OCI-LY3 (cell line): ENCODE measurements around the gene ARFGAP2.
"Not testable (repeated sequence)": the region's sequence is repeated elsewhere in the genome, so short reads cannot be mapped to it uniquely, and the experiment has no call there.

Experiments used
- H2AFZ ChIP-seq: fragments of 200-600, 300-600 bp; shearing (Covaris generic); 2 replicates; pipeline ENCODE4 v1.6.0; 2014; ENCODE audit warnings: antibody characterized with exemption, low read depth, low read length
- H3K27ac ChIP-seq: fragments of 200-600, 300-600 bp; sonication (generic); 2 replicates; pipeline ENCODE4 v1.5.1; 2014; ENCODE audit warnings: mild to moderate bottlenecking, low read length, moderate library complexity, mixed read lengths
- H3K27me3 ChIP-seq: fragments of 200-600, 300-600 bp; sonication (generic); 2 replicates; pipeline ENCODE4 v1.6.1; 2014; ENCODE audit warnings: low read depth, low read length, mixed read lengths
- H3K36me3 ChIP-seq: fragments of 200-600, 300-600 bp; sonication (generic); replicated peaks from 2 replicates; pipeline ENCODE3; 2014; ENCODE audit warnings: low read depth, low read length, mixed read lengths
- H3K4me1 ChIP-seq: fragments of 300-600, 200-600 bp; sonication (generic); 2 replicates; pipeline ENCODE4 v1.6.1; 2014; ENCODE audit warnings: low read length, mixed read lengths
- H3K4me2 ChIP-seq: fragments of 200-600, 300-600 bp; sonication (generic); 2 replicates; pipeline ENCODE4 v1.6.1; 2014; ENCODE audit warnings: low read length, mixed read lengths
- H3K4me3 ChIP-seq: fragments of 300-600, 200-600 bp; sonication (generic); 2 replicates; pipeline ENCODE4 v1.5.1; 2014; ENCODE audit warnings: antibody characterized with exemption, mild to moderate bottlenecking, low read length, moderate library complexity
- H3K79me2 ChIP-seq: fragments of 300-600, 200-600 bp; shearing (Covaris generic); 2 replicates; pipeline ENCODE4 v1.6.1; 2014; ENCODE audit warnings: mild to moderate bottlenecking, low read length, mixed read lengths
- H3K9ac ChIP-seq: fragments of 300-600, 200-600 bp; shearing (Covaris generic); 2 replicates; pipeline ENCODE4 v1.6.0; 2014; ENCODE audit warnings: mild to moderate bottlenecking, low read length, moderate library complexity
- H3K9me3 ChIP-seq: fragments of 200-600, 300-600 bp; shearing (Covaris generic); 2 replicates; pipeline ENCODE4 v1.6.1; 2014; ENCODE audit warnings: low read length, mixed read lengths; ENCODE audit not compliant: insufficient read depth
- H4K20me1 ChIP-seq: fragments of 200-600, 300-600 bp; sonication (generic); 2 replicates; pipeline ENCODE4 v1.6.1; 2016; ENCODE audit warnings: low read length, mixed read lengths; ENCODE audit not compliant: insufficient read depth
- CTCF ChIP-seq: fragments of 200-600, 300-600 bp; sonication (generic); IDR thresholded peaks from 2 replicates; pipeline ENCODE4 v1.5.1; 2014; ENCODE audit warnings: antibody characterized with exemption, low read length, low read depth
- EZH2phosphoT487 ChIP-seq: fragments of 200-600 bp; shearing (Covaris generic); IDR thresholded peaks from 2 replicates; pipeline ENCODE4 v1.6.1; 2018; ENCODE audit warnings: antibody characterized with exemption, mixed run types, low read depth

The ARFGAP2 gene

GRCh38 chr11:47212938-47213337, 36.3 kb upstream of the ARFGAP2 start:
- Histone ChIP-seq H3K27ac (no peak overlapping the region), H3K9me3 (no peaks in the 10 kb centered on the region), H3K4me1 (peaks cover 11% of the 10 kb centered on the region), H3K4me3 (no peak overlapping the region), H3K4me2 (no peak overlapping the region), H3K79me2 (peaks cover 19% of the 10 kb centered on the region), H3K27me3 (no peaks in the 10 kb centered on the region), H2AFZ (no peak overlapping the region), H3K9ac (no peak overlapping the region), H4K20me1 (peaks cover 1% of the 10 kb centered on the region; the same call in 1 of the 2 replicates), H3K36me3 (peaks cover 11% of the 10 kb centered on the region)
- no peak for TF ChIP-seq EZH2phosphoT487
- TF ChIP-seq CTCF: no peak

- Histone ChIP-seq H3K27me3 (no peaks in the 10 kb centered on the region), H4K20me1 (no peaks in the 10 kb centered on the region), H3K9ac (no peak overlapping the region), H3K9me3 (no peaks in the 10 kb centered on the region), H3K4me2 (no peak overlapping the region), H3K79me2 (no peaks in the 10 kb centered on the region), H3K4me3 (no peak overlapping the region), H3K36me3 (no peaks in the 10 kb centered on the region), H3K27ac (no peak overlapping the region), H3K4me1 (no peaks in the 10 kb centered on the region), H2AFZ (no peak overlapping the region)
- no peak for TF ChIP-seq CTCF
- no peak for TF ChIP-seq EZH2phosphoT487
These were observed 31.9 kb upstream of the ARFGAP2 start for GRCh38 chr11:47208628-47209027.

- H3K79me2 ChIP-seq, H3K27ac ChIP-seq, H3K9ac ChIP-seq, H3K4me3 ChIP-seq, H3K4me2 ChIP-seq, H2AFZ ChIP-seq, H3K4me1 ChIP-seq, H3K36me3 ChIP-seq, H4K20me1 ChIP-seq, H3K9me3 ChIP-seq, H3K27me3 ChIP-seq: not testable (repeated sequence)
These were observed 31.4 kb upstream of the ARFGAP2 start for GRCh38 chr11:47208008-47208552.

- Histone ChIP-seq H2AFZ (no peak overlapping the region), H3K4me1 (no peaks in the 10 kb centered on the region), H3K4me2 (no peak overlapping the region), H3K4me3 (no peak overlapping the region), H3K36me3 (no peaks in the 10 kb centered on the region), H3K9me3 (no peaks in the 10 kb centered on the region), H4K20me1 (no peaks in the 10 kb centered on the region), H3K9ac (no peak overlapping the region), H3K27me3 (no peaks in the 10 kb centered on the region), H3K79me2 (no peaks in the 10 kb centered on the region), H3K27ac (no peak overlapping the region)
- no peak for TF ChIP-seq CTCF
- no peak for TF ChIP-seq EZH2phosphoT487
These were observed 30.8 kb upstream of the ARFGAP2 start for GRCh38 chr11:47207459-47207858.

- H2AFZ ChIP-seq, H3K9ac ChIP-seq, H3K79me2 ChIP-seq: not testable (repeated sequence)
These were observed 29.9 kb upstream of the ARFGAP2 start for GRCh38 chr11:47206577-47206976.

More at GRCh38 chr11:47206577-47206976, 29.9 kb upstream of the ARFGAP2 start:
- not testable (repeated sequence) for H3K36me3 ChIP-seq, H3K4me1 ChIP-seq, H3K27me3 ChIP-seq, H3K9me3 ChIP-seq, H4K20me1 ChIP-seq, H3K27ac ChIP-seq, H3K4me3 ChIP-seq, H3K4me2 ChIP-seq
